GM19468 (cell line): ENCODE data around the gene DSG3.

ENCODE experiments used
- ATAC-seq: cut with Tn5 transposase; IDR thresholded peaks from one replicate; pipeline ENCODE4 v1.9.1; 2021; ENCODE audit warnings: mild to moderate bottlenecking, moderate library complexity, moderate number of reproducible peaks; ENCODE audit not compliant: unreplicated experiment; ENCODE audit errors: extremely low read depth

Gene DSG3

GRCh38 chr18:31447530-31448191 lies at the start of gene DSG3:
Gene DSG3, plus strand, starts transcription at chr18:31447741. Its CDS starts 137 bp downstream, at chr18:31447878.
- no peak for ATAC-seq

GRCh38 chr18:31398191-31398590 lies 49.4 kb upstream of the DSG3 start:
- ATAC-seq, result no peak

- ATAC-seq, result no peak
Measured at GRCh38 chr18:31399306-31400032, 48.1 kb upstream of the DSG3 start.

GRCh38 chr18:31401156-31402025 lies 46.1 kb upstream of the DSG3 start:
- no peak for ATAC-seq

GRCh38 chr18:31402026-31402373 lies 45.5 kb upstream of the DSG3 start:
- no peak for ATAC-seq

- no peak for ATAC-seq
Measured at GRCh38 chr18:31403409-31403808, 44.1 kb upstream of the DSG3 start.

GRCh38 chr18:31407649-31408048 lies 39.9 kb upstream of the DSG3 start:
- ATAC-seq, result no peak

- ATAC-seq, result no peak
Measured at GRCh38 chr18:31409276-31409675, 38.3 kb upstream of the DSG3 start.

- ATAC-seq, result no peak
Measured at GRCh38 chr18:31410716-31411483, 36.6 kb upstream of the DSG3 start.

- no peak for ATAC-seq
Measured at GRCh38 chr18:31413137-31413536, 34.4 kb upstream of the DSG3 start.

- ATAC-seq, result no peak
Measured at GRCh38 chr18:31417850-31418249, 29.7 kb upstream of the DSG3 start.

GRCh38 chr18:31419457-31419932 lies 28.0 kb upstream of the DSG3 start:
- no peak for ATAC-seq

GRCh38 chr18:31420032-31420431 lies 27.5 kb upstream of the DSG3 start:
- ATAC-seq, result no peak

GRCh38 chr18:31420524-31420923 lies 27.0 kb upstream of the DSG3 start:
- ATAC-seq, result no peak

GRCh38 chr18:31424383-31424988 lies 23.1 kb upstream of the DSG3 start:
- ATAC-seq, result peak; percentile 39

GRCh38 chr18:31426021-31426420 lies 21.5 kb upstream of the DSG3 start:
- ATAC-seq, result no peak

- no peak for ATAC-seq
Measured at GRCh38 chr18:31426871-31427406, 20.6 kb upstream of the DSG3 start.

GRCh38 chr18:31428211-31428610 lies 19.3 kb upstream of the DSG3 start:
- no peak for ATAC-seq

- no peak for ATAC-seq
Measured at GRCh38 chr18:31429623-31430022, 17.9 kb upstream of the DSG3 start.
